MM.1S (cell line): ENCODE measurements around the gene ZFHX3.

Experiments
- DNase-seq: peaks from one replicate; pipeline ENCODE4 v3.0.0-alpha.2; 2015
- H2AFZ ChIP-seq: fragments of 300-600 bp; sonication (generic); 2 replicates; pipeline ENCODE4 v1.6.0; 2016; ENCODE audit warnings: antibody characterized with exemption, low read length
- H3F3A ChIP-seq: fragments of 300-600 bp; sonication (generic); 2 replicates; pipeline ENCODE4 v1.6.1; 2016; ENCODE audit warnings: mild to moderate bottlenecking, antibody characterized with exemption, low read length, moderate library complexity, mixed read lengths; ENCODE audit not compliant: insufficient read depth
- H3K27ac ChIP-seq: fragments of 300-600 bp; sonication (generic); 2 replicates; pipeline ENCODE4 v1.5.1; 2016; ENCODE audit warnings: mild to moderate bottlenecking, low read length
- H3K27me3 ChIP-seq: fragments of 300-600 bp; sonication (generic); replicated peaks from 2 replicates; pipeline ENCODE4 v1.6.0; 2016; ENCODE audit warnings: low read length; ENCODE audit not compliant: insufficient read depth
- H3K36me3 ChIP-seq: fragments of 300-600 bp; sonication (generic); replicated peaks from 2 replicates; pipeline ENCODE4 v1.6.1; 2016; ENCODE audit warnings: mild to moderate bottlenecking, low read length, mixed read lengths; ENCODE audit not compliant: insufficient read depth
- H3K4me1 ChIP-seq: fragments of 300-600 bp; sonication (generic); 2 replicates; pipeline ENCODE4 v1.6.1; 2016; ENCODE audit warnings: low read length, mixed read lengths
- H3K4me2 ChIP-seq: fragments of 300-600 bp; sonication (generic); 2 replicates; pipeline ENCODE4 v1.6.0; 2016; ENCODE audit warnings: low read depth, low read length
- H3K4me3 ChIP-seq: fragments of 300-600 bp; sonication (generic); 2 replicates; pipeline ENCODE4 v1.5.1; 2016; ENCODE audit warnings: low read length, mixed read lengths
- H3K79me2 ChIP-seq: fragments of 300-600 bp; sonication (generic); 2 replicates; pipeline ENCODE4 v1.6.1; 2016; ENCODE audit warnings: mixed run types, low read length, mixed read lengths
- H3K9ac ChIP-seq: fragments of 300-600 bp; sonication (generic); 2 replicates; pipeline ENCODE4 v1.6.1; 2016; ENCODE audit warnings: low read length, mixed read lengths
- H3K9me2 ChIP-seq: fragments of 300-600 bp; sonication (generic); replicated peaks from 2 replicates; pipeline ENCODE4 v1.6.1; 2016; ENCODE audit warnings: mild to moderate bottlenecking, low read length, mixed read lengths; ENCODE audit not compliant: insufficient read depth
- H3K9me3 ChIP-seq: fragments of 300-600 bp; sonication (generic); replicated peaks from 2 replicates; pipeline ENCODE4 v1.6.1; 2016; ENCODE audit warnings: mild to moderate bottlenecking, low read length, mixed read lengths; ENCODE audit not compliant: insufficient read depth
- H4K20me1 ChIP-seq: fragments of 300-600 bp; sonication (generic); 2 replicates; pipeline ENCODE4 v1.6.1; 2016; ENCODE audit warnings: mild to moderate bottlenecking, low read length, moderate library complexity, mixed read lengths; ENCODE audit not compliant: insufficient read depth
- EZH2 ChIP-seq: fragments of 300-600 bp; sonication (generic); optimal IDR thresholded peaks from 2 replicates; pipeline ENCODE3; 2017; ENCODE audit warnings: low read depth, mild to moderate bottlenecking, antibody characterized with exemption, low read length, mixed read lengths
- EZH2phosphoT487 ChIP-seq: fragments of 300-600 bp; sonication (generic); IDR thresholded peaks from 2 replicates; pipeline ENCODE4 v1.6.1; 2018; ENCODE audit warnings: antibody characterized with exemption, low read length
- TF ChIP-seq, protein P1 (sequence below): fragments of 300-600 bp; sonication (generic); IDR thresholded peaks from 2 replicates; pipeline ENCODE4 v1.5.1; 2016; ENCODE audit warnings: antibody characterized with exemption, low read length, mixed read lengths

The ZFHX3 gene

DNA sequence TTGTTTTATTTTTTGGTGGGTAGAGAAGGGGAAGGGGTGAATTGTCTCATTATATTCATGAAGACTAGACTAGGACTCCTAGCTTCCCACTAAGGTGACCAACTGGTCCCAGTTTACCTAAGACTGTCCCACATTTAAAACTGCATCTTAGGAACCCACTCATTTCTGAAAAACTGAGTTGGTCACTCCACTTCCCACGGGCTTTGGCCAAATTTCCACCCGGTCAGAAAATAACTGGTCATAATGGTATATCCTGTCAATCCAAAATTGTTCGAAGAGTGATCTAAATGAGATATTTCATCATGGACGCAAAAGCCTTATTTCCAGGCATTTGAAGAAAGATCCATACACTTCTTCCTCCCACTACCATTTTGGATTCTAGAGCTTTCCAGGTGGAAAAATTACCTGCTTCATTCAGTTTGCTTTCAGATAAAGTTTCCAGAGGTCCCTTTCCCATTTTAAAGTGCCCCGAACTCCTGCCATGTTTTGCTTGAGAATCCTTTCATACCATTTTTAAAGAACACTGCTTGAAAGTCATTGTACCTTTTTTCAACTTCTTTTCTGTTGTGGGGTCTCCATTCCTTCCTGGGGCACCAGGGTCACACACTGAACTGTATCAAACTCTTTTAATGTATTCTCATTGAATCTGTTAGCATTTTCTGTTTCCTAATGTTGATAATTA is 21.8 kb upstream of the ZFHX3 start:
- DNase-seq = no peak
- H3K36me3 ChIP-seq = no peaks in the 10 kb centered on the region
- no peaks in the 10 kb centered on the region for H3K79me2 ChIP-seq
- no peaks in the 10 kb centered on the region for H4K20me1 ChIP-seq
- H3K9ac ChIP-seq = no peak overlapping the region
- no peaks in the 10 kb centered on the region for H3K9me3 ChIP-seq
- H3K9me2 ChIP-seq = no peaks in the 10 kb centered on the region
- H3K27me3 ChIP-seq = peaks cover 8% of the 10 kb centered on the region; the same call in 1 of the 2 replicates
- no peaks in the 10 kb centered on the region for H3K4me1 ChIP-seq
- no peak overlapping the region for H3K4me2 ChIP-seq
- TF ChIP-seq EZH2phosphoT487 (no peak), EZH2 (no peak)
- TF ChIP-seq, protein P1, sequence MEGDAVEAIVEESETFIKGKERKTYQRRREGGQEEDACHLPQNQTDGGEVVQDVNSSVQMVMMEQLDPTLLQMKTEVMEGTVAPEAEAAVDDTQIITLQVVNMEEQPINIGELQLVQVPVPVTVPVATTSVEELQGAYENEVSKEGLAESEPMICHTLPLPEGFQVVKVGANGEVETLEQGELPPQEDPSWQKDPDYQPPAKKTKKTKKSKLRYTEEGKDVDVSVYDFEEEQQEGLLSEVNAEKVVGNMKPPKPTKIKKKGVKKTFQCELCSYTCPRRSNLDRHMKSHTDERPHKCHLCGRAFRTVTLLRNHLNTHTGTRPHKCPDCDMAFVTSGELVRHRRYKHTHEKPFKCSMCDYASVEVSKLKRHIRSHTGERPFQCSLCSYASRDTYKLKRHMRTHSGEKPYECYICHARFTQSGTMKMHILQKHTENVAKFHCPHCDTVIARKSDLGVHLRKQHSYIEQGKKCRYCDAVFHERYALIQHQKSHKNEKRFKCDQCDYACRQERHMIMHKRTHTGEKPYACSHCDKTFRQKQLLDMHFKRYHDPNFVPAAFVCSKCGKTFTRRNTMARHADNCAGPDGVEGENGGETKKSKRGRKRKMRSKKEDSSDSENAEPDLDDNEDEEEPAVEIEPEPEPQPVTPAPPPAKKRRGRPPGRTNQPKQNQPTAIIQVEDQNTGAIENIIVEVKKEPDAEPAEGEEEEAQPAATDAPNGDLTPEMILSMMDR = no peak
- H3F3A ChIP-seq = no peaks in the 10 kb centered on the region
- H3K27ac ChIP-seq = no peak overlapping the region
- H2AFZ ChIP-seq = no peak overlapping the region
- no peak overlapping the region for H3K4me3 ChIP-seq

DNA sequence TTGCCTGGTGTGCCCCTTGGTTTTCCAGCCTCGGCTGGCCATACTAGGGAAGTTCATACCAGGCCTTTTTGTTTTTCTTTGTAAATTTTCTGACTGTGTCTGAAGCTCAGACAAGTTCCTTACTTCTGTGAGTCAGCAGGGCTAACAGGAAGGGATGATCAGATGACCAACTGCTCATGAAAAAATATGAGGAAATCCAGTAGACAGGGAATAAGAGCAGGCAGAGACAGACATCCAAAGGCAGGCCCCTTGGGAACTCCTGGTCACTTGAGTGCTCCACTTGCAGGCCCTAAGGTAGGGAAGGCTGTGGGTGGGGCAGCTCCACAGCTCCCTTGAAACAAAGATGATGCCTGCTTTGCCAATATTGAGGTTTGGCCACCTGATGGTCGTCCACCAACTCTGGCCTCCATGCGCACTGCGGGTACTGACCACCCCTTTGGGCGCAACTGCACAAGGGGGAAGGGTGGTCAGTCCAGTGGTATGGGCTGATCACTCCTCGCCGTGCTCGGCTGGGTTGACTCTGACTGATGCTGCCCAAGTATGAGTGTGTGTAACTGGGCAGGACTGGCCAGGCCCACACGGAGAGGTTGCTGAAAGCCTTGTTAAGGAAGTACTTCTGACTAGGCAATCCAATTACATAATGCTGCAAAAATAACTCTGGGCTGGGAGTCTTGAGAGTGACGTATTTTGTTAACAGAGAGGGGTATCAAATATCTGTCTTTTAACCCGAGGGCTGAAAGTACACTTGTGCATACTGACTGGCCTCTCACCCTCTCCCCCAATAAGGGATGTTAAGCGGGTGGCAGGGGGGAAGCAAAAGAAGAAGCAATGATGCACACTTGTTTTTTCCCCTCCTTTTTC is 20.8 kb upstream of the ZFHX3 start:
- TF ChIP-seq EZH2 = no peak
- no peak for TF ChIP-seq EZH2phosphoT487
- TF ChIP-seq, protein P1 = no peak
- Histone ChIP-seq H3K9me3 (no peaks in the 10 kb centered on the region), H3K27me3 (peaks cover 18% of the 10 kb centered on the region), H4K20me1 (no peaks in the 10 kb centered on the region), H3K4me2 (no peak overlapping the region), H3F3A (no peaks in the 10 kb centered on the region), H3K9me2 (no peaks in the 10 kb centered on the region), H3K36me3 (no peaks in the 10 kb centered on the region), H2AFZ (no peak overlapping the region), H3K4me1 (no peaks in the 10 kb centered on the region), H3K79me2 (no peaks in the 10 kb centered on the region), H3K9ac (no peak overlapping the region), H3K4me3 (no peak overlapping the region), H3K27ac (no peak overlapping the region)
- DNase-seq = no peak

DNA sequence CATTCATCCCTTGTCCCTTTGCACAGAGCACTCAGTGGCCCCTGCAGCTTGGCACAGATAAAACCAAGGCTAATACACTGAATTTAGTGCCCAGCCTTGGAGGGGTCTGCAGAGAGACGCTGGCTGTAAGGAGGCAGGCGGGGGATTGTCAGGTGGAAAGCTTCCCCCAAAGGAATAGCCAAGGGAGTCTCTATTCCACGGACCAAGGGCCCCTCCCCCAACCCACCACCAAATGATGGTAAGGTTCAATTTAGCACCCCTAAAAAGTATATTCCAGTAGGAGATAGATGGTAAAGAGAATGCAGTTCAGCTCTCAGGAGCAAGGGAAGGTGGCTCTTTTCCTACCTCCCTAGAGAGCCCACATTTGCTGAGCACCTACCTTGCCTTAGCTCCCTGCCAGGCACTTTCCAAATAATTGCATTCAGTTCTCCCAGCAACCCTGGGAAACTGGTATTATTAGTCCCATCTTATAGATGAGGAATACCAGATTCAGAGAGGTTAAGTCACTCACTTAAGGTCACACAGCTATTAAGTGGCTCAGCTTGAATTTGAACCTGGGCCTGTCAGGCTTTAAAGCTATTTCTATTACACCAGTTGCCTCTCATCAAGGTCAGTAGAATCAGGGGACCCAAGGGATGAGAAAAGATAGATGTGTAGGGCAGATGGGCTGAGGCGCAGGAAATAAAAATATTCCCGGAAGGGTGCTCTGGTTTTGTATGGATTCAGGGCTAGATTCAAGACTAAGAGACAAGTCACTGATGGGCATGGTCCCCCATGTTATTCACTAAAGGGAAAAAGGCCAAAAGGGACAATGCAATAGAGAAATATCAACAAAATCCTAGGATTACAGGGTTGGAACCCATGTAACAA is 20.0 kb upstream of the ZFHX3 start:
- Histone ChIP-seq H3K9me2 (no peaks in the 10 kb centered on the region), H3K27me3 (peaks cover 24% of the 10 kb centered on the region), H3K4me1 (no peaks in the 10 kb centered on the region), H3K36me3 (no peaks in the 10 kb centered on the region), H2AFZ (no peak overlapping the region), H3K27ac (no peak overlapping the region), H3K4me3 (no peak overlapping the region), H3K4me2 (no peak overlapping the region), H3F3A (no peaks in the 10 kb centered on the region), H3K9ac (no peak overlapping the region), H3K79me2 (no peaks in the 10 kb centered on the region), H3K9me3 (no peaks in the 10 kb centered on the region), H4K20me1 (no peaks in the 10 kb centered on the region)
- no peak for DNase-seq
- TF ChIP-seq, protein P1 = no peak
- TF ChIP-seq EZH2 = no peak
- TF ChIP-seq EZH2phosphoT487 = no peak
